Measurements from ENCODE around the gene ATP10D. TPM values are rescaled to one million over a fixed set of nuclear protein-coding genes. Genes with fewer than 3 reads are reported as not detected.

Gene ATP10D
- total RNA-seq, 4 donors from 2014 or later, result 28.6 to 41.0 (median 34.6) TPM

DNA sequence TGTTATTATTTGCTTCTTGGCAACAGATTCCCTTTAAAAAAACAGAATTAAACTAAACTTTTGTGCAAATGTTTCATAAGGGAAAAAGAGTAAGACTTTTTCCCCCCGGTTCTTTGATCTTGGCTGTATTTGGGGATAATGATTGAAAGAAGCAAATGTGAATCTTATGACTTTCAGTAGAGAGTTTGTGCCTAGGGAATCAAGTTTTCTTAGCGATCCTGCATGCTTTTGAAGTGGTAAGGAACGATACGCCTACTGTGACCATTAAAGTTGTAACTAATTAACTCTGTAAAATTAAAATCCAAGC lies 9.0 kb downstream of the ATP10D start:
- H3K27ac ChIP-seq, result no peak overlapping the region
- no peak for TF ChIP-seq EP300 (IDR thresholded peaks at IDR 0.05)
- TF ChIP-seq, protein P1, sequence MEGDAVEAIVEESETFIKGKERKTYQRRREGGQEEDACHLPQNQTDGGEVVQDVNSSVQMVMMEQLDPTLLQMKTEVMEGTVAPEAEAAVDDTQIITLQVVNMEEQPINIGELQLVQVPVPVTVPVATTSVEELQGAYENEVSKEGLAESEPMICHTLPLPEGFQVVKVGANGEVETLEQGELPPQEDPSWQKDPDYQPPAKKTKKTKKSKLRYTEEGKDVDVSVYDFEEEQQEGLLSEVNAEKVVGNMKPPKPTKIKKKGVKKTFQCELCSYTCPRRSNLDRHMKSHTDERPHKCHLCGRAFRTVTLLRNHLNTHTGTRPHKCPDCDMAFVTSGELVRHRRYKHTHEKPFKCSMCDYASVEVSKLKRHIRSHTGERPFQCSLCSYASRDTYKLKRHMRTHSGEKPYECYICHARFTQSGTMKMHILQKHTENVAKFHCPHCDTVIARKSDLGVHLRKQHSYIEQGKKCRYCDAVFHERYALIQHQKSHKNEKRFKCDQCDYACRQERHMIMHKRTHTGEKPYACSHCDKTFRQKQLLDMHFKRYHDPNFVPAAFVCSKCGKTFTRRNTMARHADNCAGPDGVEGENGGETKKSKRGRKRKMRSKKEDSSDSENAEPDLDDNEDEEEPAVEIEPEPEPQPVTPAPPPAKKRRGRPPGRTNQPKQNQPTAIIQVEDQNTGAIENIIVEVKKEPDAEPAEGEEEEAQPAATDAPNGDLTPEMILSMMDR (IDR thresholded peaks at IDR 0.05), result no peak
- TF ChIP-seq POLR2AphosphoS5 (IDR thresholded peaks at IDR 0.05), result no peak
- TF ChIP-seq POLR2A (IDR thresholded peaks at IDR 0.05), result no peak
- 49% methylated on average over 4 of the region's 4 CpGs for WGBS
- peaks cover 13% of the 10 kb centered on the region for H3K4me1 ChIP-seq
- H3K36me3 ChIP-seq, result no peaks in the 10 kb centered on the region
- H3K4me3 ChIP-seq, result no peak overlapping the region
- DNase-seq (ENCODE audit: low spot score in 2 of 2), result no peak
- no peaks in the 10 kb centered on the region for H3K9me3 ChIP-seq
- no peaks in the 10 kb centered on the region for H3K27me3 ChIP-seq

DNA sequence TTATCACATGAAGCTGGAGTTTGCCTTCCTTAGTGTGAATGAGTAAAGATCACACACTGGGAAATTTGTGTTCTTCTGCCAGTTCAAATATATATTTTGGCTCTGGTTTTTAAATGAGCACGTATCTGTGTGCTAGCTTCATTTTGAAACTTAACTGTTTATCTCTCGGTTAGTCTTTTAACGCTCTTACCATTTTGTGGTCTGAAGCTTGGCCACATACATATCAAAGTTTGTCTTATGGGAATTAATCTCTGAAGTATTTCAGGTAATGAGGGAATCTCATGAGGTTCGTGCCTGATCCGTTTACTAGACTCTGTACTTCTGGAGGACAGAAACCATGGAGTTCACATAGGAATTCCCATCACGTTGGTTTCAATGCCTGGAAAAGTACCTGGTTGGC lies 13.8 kb downstream of the ATP10D start:
- TF ChIP-seq POLR2AphosphoS5 (IDR thresholded peaks at IDR 0.05) (no peak), EP300 (IDR thresholded peaks at IDR 0.05) (no peak), POLR2A (IDR thresholded peaks at IDR 0.05) (no peak)
- TF ChIP-seq, protein P1 (IDR thresholded peaks at IDR 0.05), result no peak
- no peaks in the 10 kb centered on the region for H3K27me3 ChIP-seq
- no peak overlapping the region for H3K4me3 ChIP-seq
- DNase-seq (ENCODE audit: low spot score in 2 of 2), result no peak
- WGBS, result 76% methylated on average over 6 of the region's 6 CpGs
- peaks cover 3% of the 10 kb centered on the region for H3K4me1 ChIP-seq
- no peak overlapping the region for H3K27ac ChIP-seq
- no peaks in the 10 kb centered on the region for H3K9me3 ChIP-seq
- no peaks in the 10 kb centered on the region for H3K36me3 ChIP-seq

DNA sequence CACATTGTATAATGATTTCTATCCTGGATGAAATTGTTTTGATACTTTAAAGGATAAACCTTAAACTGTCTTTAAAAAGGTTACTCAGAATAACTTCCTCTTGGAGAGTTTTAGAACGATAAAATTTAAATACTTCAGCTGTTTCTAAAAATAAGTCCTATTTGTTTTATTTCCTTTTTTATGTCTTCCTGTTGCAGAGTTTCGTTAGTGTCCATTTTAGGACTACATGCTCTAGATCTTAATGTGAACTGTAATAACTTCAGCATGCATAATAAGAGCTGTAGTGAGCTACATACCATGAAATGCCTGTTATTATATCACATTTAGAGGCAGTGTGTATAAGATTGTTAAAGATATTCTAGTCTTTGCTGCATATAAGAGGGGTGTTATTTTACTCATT lies 14.6 kb downstream of the ATP10D start:
- Histone ChIP-seq H3K4me1 (peaks cover 3% of the 10 kb centered on the region), H3K27ac (no peak overlapping the region), H3K4me3 (no peak overlapping the region), H3K36me3 (no peaks in the 10 kb centered on the region), H3K27me3 (no peaks in the 10 kb centered on the region), H3K9me3 (no peaks in the 10 kb centered on the region)
- WGBS, result 44% methylated on average over 2 of the region's 2 CpGs
- no peak for TF ChIP-seq POLR2AphosphoS5 (IDR thresholded peaks at IDR 0.05)
- TF ChIP-seq, protein P1 (IDR thresholded peaks at IDR 0.05), result no peak
- TF ChIP-seq EP300 (IDR thresholded peaks at IDR 0.05), result no peak
- no peak for TF ChIP-seq POLR2A (IDR thresholded peaks at IDR 0.05)
- DNase-seq (ENCODE audit: low spot score in 2 of 2), result no peak

DNA sequence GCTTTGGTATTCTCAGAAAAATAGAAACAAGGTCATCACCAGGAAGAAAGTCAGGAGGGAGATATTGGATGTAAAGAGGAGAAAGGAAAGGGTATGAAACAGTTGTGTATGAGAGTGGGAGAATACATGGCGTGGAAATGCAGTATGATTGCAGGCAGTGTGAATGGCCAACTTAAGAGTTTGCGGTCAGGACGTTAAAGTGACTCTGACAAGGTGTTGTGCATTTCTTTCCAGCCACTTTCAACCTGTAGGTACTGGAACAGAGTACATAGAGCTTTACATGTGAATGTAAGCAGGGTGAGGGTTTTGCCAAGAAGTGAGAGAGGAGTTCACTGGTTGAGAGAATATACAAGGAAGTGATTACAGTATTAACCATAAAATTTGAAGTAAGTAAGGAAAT lies 15.7 kb downstream of the ATP10D start:
- 56% methylated on average over 3 of the region's 3 CpGs for WGBS
- peaks cover 3% of the 10 kb centered on the region for H3K4me1 ChIP-seq
- DNase-seq (ENCODE audit: low spot score in 2 of 2), result no peak
- TF ChIP-seq, protein P1 (IDR thresholded peaks at IDR 0.05), result no peak
- TF ChIP-seq POLR2AphosphoS5 (IDR thresholded peaks at IDR 0.05) (no peak), EP300 (IDR thresholded peaks at IDR 0.05) (no peak), POLR2A (IDR thresholded peaks at IDR 0.05) (no peak)
- no peak overlapping the region for H3K27ac ChIP-seq
- H3K4me3 ChIP-seq, result no peak overlapping the region
- H3K36me3 ChIP-seq, result no peaks in the 10 kb centered on the region
- no peaks in the 10 kb centered on the region for H3K9me3 ChIP-seq
- H3K27me3 ChIP-seq, result no peaks in the 10 kb centered on the region

DNA sequence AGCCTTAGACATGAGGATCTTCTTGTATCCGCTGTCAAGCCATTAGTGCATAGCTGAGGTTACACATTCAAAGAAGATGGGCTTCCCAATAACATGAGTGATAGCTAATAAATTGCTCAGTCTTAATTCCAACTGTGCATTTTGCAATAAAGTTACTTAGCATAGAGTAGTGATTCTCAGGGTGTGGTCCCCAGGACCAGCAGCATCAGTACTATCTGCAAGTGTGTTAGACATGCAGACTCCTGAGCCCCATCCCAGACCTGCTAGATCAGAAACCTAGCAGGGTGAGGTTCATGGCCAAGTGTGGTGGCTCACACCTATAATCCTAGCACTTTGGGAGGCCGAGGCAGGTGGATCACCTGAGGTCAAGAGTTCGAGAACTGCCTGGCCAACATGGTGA lies 20.1 kb downstream of the ATP10D start:
- H3K9me3 ChIP-seq, result no peaks in the 10 kb centered on the region
- TF ChIP-seq POLR2A (IDR thresholded peaks at IDR 0.05), result no peak
- TF ChIP-seq EP300 (IDR thresholded peaks at IDR 0.05), result no peak
- TF ChIP-seq, protein P1 (IDR thresholded peaks at IDR 0.05), result no peak
- TF ChIP-seq POLR2AphosphoS5 (IDR thresholded peaks at IDR 0.05), result no peak
- H3K4me1 ChIP-seq, result peaks cover 5% of the 10 kb centered on the region
- H3K27me3 ChIP-seq, result no peaks in the 10 kb centered on the region
- no peaks in the 10 kb centered on the region for H3K36me3 ChIP-seq
- WGBS, result 66% methylated on average over 3 of the region's 3 CpGs
- H3K27ac ChIP-seq, result no peak overlapping the region
- H3K4me3 ChIP-seq, result no peak overlapping the region
- no peak for DNase-seq (ENCODE audit: low spot score in 2 of 2)
